DOHH2 (cell line): ENCODE results near the gene FZD8.

Experiments used
- H3F3A ChIP-seq: fragments of 200-600 bp; sonication (generic), shearing (Covaris generic); 2 replicates; pipeline ENCODE4 v1.6.0; 2016; ENCODE audit warnings: antibody characterized with exemption, mild to moderate bottlenecking; ENCODE audit not compliant: control insufficient read depth, insufficient read depth
- H3K27ac ChIP-seq: fragments of 200-600 bp; sonication (generic); 2 replicates; pipeline ENCODE4 v1.5.1; 2014; ENCODE audit warnings: low read depth, mild to moderate bottlenecking, low read length, moderate library complexity
- H3K27me3 ChIP-seq: fragments of 200-600 bp; sonication (generic); 2 replicates; pipeline ENCODE4 v1.6.1; 2014; ENCODE audit warnings: mild to moderate bottlenecking, low read length, mixed read lengths; ENCODE audit not compliant: control insufficient read depth
- H3K36me3 ChIP-seq: fragments of 200-600 bp; sonication (generic); 2 replicates; pipeline ENCODE4 v1.6.1; 2014; ENCODE audit warnings: mild to moderate bottlenecking, low read length, moderate library complexity, mixed read lengths; ENCODE audit not compliant: control insufficient read depth
- H3K4me1 ChIP-seq: fragments of 200-600 bp; sonication (generic); 2 replicates; pipeline ENCODE4 v1.6.1; 2014; ENCODE audit warnings: mild to moderate bottlenecking, low read length, mixed read lengths; ENCODE audit not compliant: control insufficient read depth
- H3K4me2 ChIP-seq: fragments of 200-600 bp; sonication (generic); 2 replicates; pipeline ENCODE4 v1.6.0; 2014; ENCODE audit warnings: mild to moderate bottlenecking, low read length, moderate library complexity
- H3K4me3 ChIP-seq: fragments of 200-600 bp; sonication (generic); 2 replicates; pipeline ENCODE4 v1.5.1; 2014; ENCODE audit warnings: mild to moderate bottlenecking, low read length, mixed read lengths
- H3K79me2 ChIP-seq: fragments of 200-600 bp; sonication (generic); 2 replicates; pipeline ENCODE4 v1.6.1; 2014; ENCODE audit warnings: mild to moderate bottlenecking, low read length, mixed read lengths; ENCODE audit not compliant: control insufficient read depth
- H3K9me2 ChIP-seq: fragments of 200-600 bp; sonication (generic); replicated peaks from 2 replicates; pipeline ENCODE4 v1.6.1; 2014; ENCODE audit warnings: mild to moderate bottlenecking, low read length, mixed read lengths; ENCODE audit not compliant: control insufficient read depth
- H3K9me3 ChIP-seq: fragments of 200-600 bp; sonication (generic); 2 replicates; pipeline ENCODE4 v1.6.1; 2014; ENCODE audit warnings: antibody characterized with exemption, low read length, mixed read lengths; ENCODE audit not compliant: control insufficient read depth, insufficient read depth
- H4K20me1 ChIP-seq: fragments of 200-600 bp; sonication (generic); 2 replicates; pipeline ENCODE4 v1.6.0; 2014; ENCODE audit warnings: low read depth, mild to moderate bottlenecking, antibody characterized with exemption, low read length, moderate library complexity; ENCODE audit not compliant: control insufficient read depth, insufficient read depth
- EZH2phosphoT487 ChIP-seq: fragments of 200-600 bp; sonication (generic); IDR thresholded peaks from 2 replicates; pipeline ENCODE4 v1.6.1; 2017; ENCODE audit warnings: borderline replicate concordance, mild to moderate bottlenecking, antibody characterized with exemption, low read length, moderate library complexity, mixed read lengths
- TF ChIP-seq, protein P1 (sequence below): fragments of 200-600 bp; sonication (generic); IDR thresholded peaks from one replicate; pipeline ENCODE4 v1.5.1; 2014; ENCODE audit warnings: antibody characterized with exemption, mild to moderate bottlenecking, low read depth, low read length; ENCODE audit not compliant: poor library complexity, severe bottlenecking

FZD8 gene

DNA sequence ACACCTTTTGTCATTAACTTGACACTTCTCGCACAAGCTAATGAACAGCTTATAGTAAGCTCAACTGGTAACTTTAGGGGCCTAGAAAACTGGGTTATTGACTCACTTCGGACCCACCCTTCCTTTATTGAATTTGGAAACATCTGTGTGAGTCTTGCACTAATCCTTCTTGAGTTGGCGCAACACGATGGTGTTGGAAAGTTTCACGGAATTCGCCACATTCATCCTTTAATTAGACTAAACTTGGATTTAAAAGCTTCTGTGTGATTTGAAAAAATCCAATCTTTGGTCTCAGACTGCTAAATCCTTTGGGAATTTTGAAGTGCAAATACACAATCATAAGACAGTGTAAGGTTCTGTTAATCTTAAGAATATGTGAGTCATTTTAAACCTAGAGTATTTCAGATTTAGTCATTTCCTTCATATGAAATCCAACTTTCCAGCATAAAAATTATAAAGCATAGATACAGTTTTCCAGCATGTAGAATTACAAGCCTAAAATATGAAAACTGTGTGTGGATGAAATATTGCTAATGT is 15.1 kb downstream of the FZD8 start:
- H3K4me1 ChIP-seq, result no peaks in the 10 kb centered on the region
- H3F3A ChIP-seq, result no peaks in the 10 kb centered on the region
- TF ChIP-seq EZH2phosphoT487, result no peak
- TF ChIP-seq, protein P1, sequence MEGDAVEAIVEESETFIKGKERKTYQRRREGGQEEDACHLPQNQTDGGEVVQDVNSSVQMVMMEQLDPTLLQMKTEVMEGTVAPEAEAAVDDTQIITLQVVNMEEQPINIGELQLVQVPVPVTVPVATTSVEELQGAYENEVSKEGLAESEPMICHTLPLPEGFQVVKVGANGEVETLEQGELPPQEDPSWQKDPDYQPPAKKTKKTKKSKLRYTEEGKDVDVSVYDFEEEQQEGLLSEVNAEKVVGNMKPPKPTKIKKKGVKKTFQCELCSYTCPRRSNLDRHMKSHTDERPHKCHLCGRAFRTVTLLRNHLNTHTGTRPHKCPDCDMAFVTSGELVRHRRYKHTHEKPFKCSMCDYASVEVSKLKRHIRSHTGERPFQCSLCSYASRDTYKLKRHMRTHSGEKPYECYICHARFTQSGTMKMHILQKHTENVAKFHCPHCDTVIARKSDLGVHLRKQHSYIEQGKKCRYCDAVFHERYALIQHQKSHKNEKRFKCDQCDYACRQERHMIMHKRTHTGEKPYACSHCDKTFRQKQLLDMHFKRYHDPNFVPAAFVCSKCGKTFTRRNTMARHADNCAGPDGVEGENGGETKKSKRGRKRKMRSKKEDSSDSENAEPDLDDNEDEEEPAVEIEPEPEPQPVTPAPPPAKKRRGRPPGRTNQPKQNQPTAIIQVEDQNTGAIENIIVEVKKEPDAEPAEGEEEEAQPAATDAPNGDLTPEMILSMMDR, result no peak
- H3K27me3 ChIP-seq, result no peaks in the 10 kb centered on the region
- no peak overlapping the region for H3K4me2 ChIP-seq
- H3K4me3 ChIP-seq, result no peak overlapping the region
- no peaks in the 10 kb centered on the region for H3K79me2 ChIP-seq
- no peaks in the 10 kb centered on the region for H4K20me1 ChIP-seq
- H3K36me3 ChIP-seq, result no peaks in the 10 kb centered on the region
- H3K9me3 ChIP-seq, result no peaks in the 10 kb centered on the region
- H3K9me2 ChIP-seq, result no peaks in the 10 kb centered on the region
- H3K27ac ChIP-seq, result no peak overlapping the region

DNA sequence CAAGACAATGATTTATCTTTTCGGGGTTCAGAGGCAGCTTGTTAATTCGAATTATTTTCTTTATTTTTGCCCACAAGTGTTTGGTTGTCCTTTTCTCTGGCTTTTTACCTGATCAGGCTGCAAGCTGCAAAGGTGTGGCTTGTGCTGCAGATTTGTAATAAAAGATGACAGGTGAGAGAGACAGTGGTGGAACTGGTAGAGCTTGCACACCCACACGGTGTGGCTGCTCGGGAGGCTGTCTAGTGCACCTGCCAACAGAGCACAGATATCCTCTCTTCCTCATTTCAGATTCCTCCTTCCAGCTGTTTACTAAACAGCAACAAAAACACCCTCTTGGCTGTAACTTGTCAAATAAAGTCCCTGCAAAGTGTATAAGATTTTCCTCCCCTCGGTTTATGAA is 27.8 kb downstream of the FZD8 start:
- TF ChIP-seq, protein P1, result no peak
- no peak for TF ChIP-seq EZH2phosphoT487
- Histone ChIP-seq H4K20me1 (no peaks in the 10 kb centered on the region), H3K27me3 (peaks cover 11% of the 10 kb centered on the region), H3K9me3 (no peaks in the 10 kb centered on the region), H3K4me3 (no peak overlapping the region), H3K79me2 (no peaks in the 10 kb centered on the region), H3K36me3 (no peaks in the 10 kb centered on the region), H3K27ac (no peak overlapping the region), H3K4me2 (no peak overlapping the region), H3K4me1 (no peaks in the 10 kb centered on the region), H3K9me2 (no peaks in the 10 kb centered on the region), H3F3A (no peaks in the 10 kb centered on the region)

DNA sequence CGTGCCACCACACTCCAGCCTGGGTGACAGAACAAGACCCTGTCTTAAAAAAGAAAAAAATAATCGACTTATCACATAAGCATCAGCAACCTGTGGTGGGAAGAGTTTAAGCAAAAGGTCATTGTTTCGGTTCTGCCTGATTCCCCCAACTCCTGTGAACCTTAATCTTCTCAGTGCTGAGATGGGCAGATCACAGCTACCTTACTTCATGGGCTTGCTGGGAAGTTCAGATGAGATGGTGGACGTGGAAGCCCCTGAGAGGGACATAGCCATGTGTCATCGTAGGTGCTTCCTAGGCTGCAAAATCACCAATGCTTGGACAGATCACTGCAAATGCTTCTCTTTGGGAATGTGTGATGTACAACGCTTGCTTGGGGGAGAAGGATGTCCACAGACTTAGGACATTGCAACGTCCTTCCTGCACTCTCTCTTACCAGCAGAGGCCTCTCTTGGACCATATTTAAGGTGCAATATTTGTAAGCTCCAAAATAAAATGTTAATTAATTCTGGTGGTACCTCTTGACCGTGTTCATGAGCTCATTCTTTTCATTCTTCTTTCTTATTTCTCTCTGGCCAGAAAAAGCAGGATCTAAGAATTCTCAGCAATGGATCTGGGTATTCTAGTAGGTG is 28.4 kb downstream of the FZD8 start:
- no peaks in the 10 kb centered on the region for H3K4me1 ChIP-seq
- H3K4me3 ChIP-seq, result no peak overlapping the region
- H3K27me3 ChIP-seq, result peaks cover 11% of the 10 kb centered on the region
- H3K79me2 ChIP-seq, result no peaks in the 10 kb centered on the region
- no peaks in the 10 kb centered on the region for H3F3A ChIP-seq
- H3K9me2 ChIP-seq, result no peaks in the 10 kb centered on the region
- H4K20me1 ChIP-seq, result no peaks in the 10 kb centered on the region
- H3K9me3 ChIP-seq, result no peaks in the 10 kb centered on the region
- no peaks in the 10 kb centered on the region for H3K36me3 ChIP-seq
- no peak overlapping the region for H3K27ac ChIP-seq
- TF ChIP-seq, protein P1, result no peak
- TF ChIP-seq EZH2phosphoT487, result no peak
- H3K4me2 ChIP-seq, result no peak overlapping the region
